ENCODE data around the gene TMEM202. TPM values are rescaled to one million over a fixed set of nuclear protein-coding genes. Genes with fewer than 3 reads are reported as not detected.

TMEM202 gene
- total and polyA plus RNA-seq, 10 of the 15 experiments (the other 5 are each of a cell fraction or from before 2014, with no cell fraction given), result not detected

GRCh38 chr15:72382146-72382545 lies 16.0 kb upstream of the TMEM202 start (continued):
- no peak for TF ChIP-seq RELB (IDR thresholded peaks at IDR 0.05; ENCODE audit: low read depth)
- no peak for TF ChIP-seq BMI1 (IDR thresholded peaks at IDR 0.05; ENCODE audit: borderline replicate concordance)
- TF ChIP-seq CBX3 (IDR thresholded peaks at IDR 0.05; ENCODE audit: borderline replicate concordance, low read depth), result no peak

- Histone ChIP-seq H3K27me3 (replicated peaks in 1 of 2; ENCODE audit: control insufficient read depth in 2 of 2, insufficient read depth in 2 of 2, low read length in 1 of 2) (peaks cover 0 to 2% of the 10 kb centered on the region in 2 experiments; a peak in 2 of 4 replicates), H3K79me2 (ENCODE audit: control insufficient read depth, insufficient read depth, low read length) (no peaks in the 10 kb centered on the region), H3K4me2 (ENCODE audit: control insufficient read depth, insufficient read depth) (no peak overlapping the region), H4K20me1 (ENCODE audit: control insufficient read depth, insufficient read depth) (no peaks in the 10 kb centered on the region), H3K9me3 (replicated peaks; ENCODE audit: control insufficient read depth, insufficient read depth, low read length) (no peaks in the 10 kb centered on the region), H3K9ac (ENCODE audit: control insufficient read depth, insufficient read depth, low read length) (no peak overlapping the region), H3K27ac (ENCODE audit: control insufficient read depth, insufficient read depth) (no peak overlapping the region), H3K36me3 (ENCODE audit: control insufficient read depth in 2 of 2, insufficient read depth in 2 of 2, low read length in 1 of 2) (no peaks in the 10 kb centered on the region), H3K4me3 (no peak overlapping the region), H3K4me1 (ENCODE audit: control insufficient read depth, insufficient read depth, low read length) (no peaks in the 10 kb centered on the region), H2AFZ (ENCODE audit: control insufficient read depth, low read depth, low read length) (no peak overlapping the region)
- in situ Hi-C loops (cut with MboI), result no loop called here
- ATAC-seq (no peak), DNase-seq (ENCODE audit: low read depth, low spot score) (no peak), FAIRE-seq (no peak)
- SMC1A ChIA-PET (ENCODE audit: uncharacterized antibody, unreplicated experiment), result no interaction called here
- intact Hi-C loops (cut with micrococcal nuclease; ENCODE audit: unreplicated experiment), result no loop called here
- BruUV-seq (replicated peaks), result no TSS peak
- RAD21 ChIA-PET (ENCODE audit: unreplicated experiment), result no interaction called here
- POLR2A ChIA-PET, result no interaction called here
- TF ChIP-seq ZNF622 (IDR thresholded peaks at IDR 0.05) (no peak), SPI1 (IDR thresholded peaks at IDR 0.05; ENCODE audit: borderline replicate concordance, insufficient read depth, low read depth, low read length) (no peak), ZSCAN29 (IDR thresholded peaks at IDR 0.05) (no peak), CHD2 (IDR thresholded peaks at IDR 0.05; ENCODE audit: borderline replicate concordance, low read depth, low read length) (no peak), ATF3 (IDR thresholded peaks at IDR 0.05; ENCODE audit: borderline replicate concordance, extremely low read depth, low read depth, low read length) (no peak), ZBTB40 (IDR thresholded peaks at IDR 0.05; ENCODE audit: borderline replicate concordance) (no peak), SMAD5 (IDR thresholded peaks at IDR 0.05; ENCODE audit: low read depth) (no peak), STAT1 (conservative IDR thresholded peaks at IDR 0.05) (no peak), CBX5 (IDR thresholded peaks at IDR 0.05; ENCODE audit: low read depth) (no peak), POLR2AphosphoS2 (IDR thresholded peaks at IDR 0.05; ENCODE audit: low read depth, low read length) (no peak), ATF2 (IDR thresholded peaks at IDR 0.05; ENCODE audit: low read length) (no peak), EGR1 (IDR thresholded peaks at IDR 0.05; ENCODE audit: borderline replicate concordance in 1 of 2, low read depth in 2 of 2, low read length in 2 of 2) (no peak)
- CTCF ChIA-PET, result no interaction called here
These were observed 10.4 kb upstream of the TMEM202 start for GRCh38 chr15:72387741-72388140.

Data from GM12878 (cell line).